B cell (primary cell): ENCODE data around the gene ICAM1.

Experiments
- CTCF ChIP-seq: fragments of 200-600 bp; IDR thresholded peaks from one replicate; pipeline ENCODE4 v1.8.0; 2022; ENCODE audit warnings: antibody characterized with exemption, mild to moderate bottlenecking
- EZH2 ChIP-seq: IDR thresholded peaks from 2 replicates; pipeline ENCODE4 v1.6.1; 2012; ENCODE audit warnings: borderline replicate concordance, low read depth, mild to moderate bottlenecking, moderate library complexity, low read length; ENCODE audit not compliant: insufficient read depth, poor library complexity, severe bottlenecking

GRCh38 chr19:10285393-10285792 is 14.5 kb downstream of the ICAM1 start:
- TF ChIP-seq CTCF (no peak), EZH2 (no peak)
